HAP-1 (cell line): ENCODE results near the gene TTC28.
A peak's percentile ranks its signal among the peaks of the same experiment; 100 is the strongest.

Experiments used
- DNase-seq, 2 experiments: peaks; one replicate each; pipeline ENCODE4 v3.0.0-alpha.2; 2016 to 2020; ENCODE audit warnings: low spot score in 2 of 2
- H3K27me3 ChIP-seq: fragments of 250-450 bp; sonication (Bioruptor Pico); 2 replicates; pipeline ENCODE4 v1.5.1; 2020; ENCODE audit warnings: low read depth, mild to moderate bottlenecking, moderate library complexity
- H3K36me3 ChIP-seq: fragments of 250-450 bp; sonication (Bioruptor Pico); replicated peaks from 2 replicates; pipeline ENCODE4 v1.5.1; 2020; ENCODE audit warnings: mild to moderate bottlenecking
- H3K4me1 ChIP-seq: fragments of 250-450 bp; sonication (Bioruptor Pico); 2 replicates; pipeline ENCODE4 v1.5.1; 2020; ENCODE audit warnings: mild to moderate bottlenecking
- H3K4me3 ChIP-seq: fragments of 250-450 bp; sonication (Bioruptor Pico); 2 replicates; pipeline ENCODE4 v1.5.1; 2020; ENCODE audit warnings: mild to moderate bottlenecking, moderate library complexity
- H3K9me3 ChIP-seq: fragments of 250-450 bp; sonication (Bioruptor Pico); 2 replicates; pipeline ENCODE4 v1.5.1; 2020; ENCODE audit warnings: mild to moderate bottlenecking, moderate library complexity
- in situ Hi-C: fragments of 300-500 bp; cut with MboI; formaldehyde crosslinking; loops from 3 replicates; pipeline ENCODE4 v1.14.3; 2020; ENCODE audit warnings: low sequenced_read_pairs, inconsistent platforms, mixed read lengths

Gene TTC28

DNA sequence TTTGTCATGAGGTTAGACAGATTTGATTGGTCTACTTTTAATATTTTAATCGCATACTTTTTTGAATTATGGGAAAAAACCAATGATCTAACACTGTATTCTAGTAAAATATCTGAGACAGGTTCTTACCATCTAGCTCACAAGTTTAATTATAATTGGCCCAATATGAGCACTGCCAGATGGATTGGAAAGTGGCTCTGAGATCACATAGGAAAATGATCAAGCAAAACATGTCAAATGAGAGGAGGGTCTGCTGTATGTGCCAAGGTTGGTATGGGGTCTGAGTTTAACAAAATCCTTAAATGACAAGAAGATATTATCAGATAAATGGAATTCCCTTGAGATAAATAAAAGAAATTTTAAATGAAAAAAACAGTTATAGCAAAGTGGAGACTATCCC is 264.7 kb downstream of the TTC28 start:
- in situ Hi-C loops = no loop called here
- DNase-seq = no peak
- Histone ChIP-seq H3K27me3 (no peaks in the 10 kb centered on the region), H3K36me3 (no peaks in the 10 kb centered on the region), H3K4me1 (peaks cover 25% of the 10 kb centered on the region), H3K9me3 (no peaks in the 10 kb centered on the region), H3K4me3 (no peak overlapping the region)

- Histone ChIP-seq H3K4me1 (peaks cover 15% of the 10 kb centered on the region), H3K27me3 (no peaks in the 10 kb centered on the region), H3K36me3 (no peaks in the 10 kb centered on the region), H3K4me3 (no peak overlapping the region), H3K9me3 (no peaks in the 10 kb centered on the region)
- DNase-seq = no peak
- in situ Hi-C loops = no loop called here
Observed at GRCh38 chr22:28413612-28414399, 265.8 kb downstream of the TTC28 start.

- Histone ChIP-seq H3K36me3 (no peaks in the 10 kb centered on the region), H3K9me3 (no peaks in the 10 kb centered on the region), H3K27me3 (no peaks in the 10 kb centered on the region), H3K4me1 (peaks cover 17% of the 10 kb centered on the region), H3K4me3 (no peak overlapping the region)
- in situ Hi-C loops = no loop called here
- DNase-seq = no peak
Observed at GRCh38 chr22:28412109-28412508, 267.5 kb downstream of the TTC28 start.

- Histone ChIP-seq H3K4me3 (no peak overlapping the region), H3K36me3 (no peaks in the 10 kb centered on the region), H3K4me1 (peaks cover 20% of the 10 kb centered on the region), H3K9me3 (no peaks in the 10 kb centered on the region), H3K27me3 (no peaks in the 10 kb centered on the region)
- in situ Hi-C loops = no loop called here
- DNase-seq = no peak
Observed at GRCh38 chr22:28411125-28411524, 268.5 kb downstream of the TTC28 start.

GRCh38 chr22:28410050-28410816 is 269.4 kb downstream of the TTC28 start:
- no peaks in the 10 kb centered on the region for H3K36me3 ChIP-seq
- no peak for DNase-seq
- peaks cover 20% of the 10 kb centered on the region for H3K4me1 ChIP-seq
- H3K9me3 ChIP-seq = no peaks in the 10 kb centered on the region
- in situ Hi-C loops = no loop called here
- H3K4me3 ChIP-seq = no peak overlapping the region
- no peaks in the 10 kb centered on the region for H3K27me3 ChIP-seq

- DNase-seq = no peak
- in situ Hi-C loops = no loop called here
- H3K9me3 ChIP-seq = no peaks in the 10 kb centered on the region
- H3K4me1 ChIP-seq = peaks cover 20% of the 10 kb centered on the region
- no peak overlapping the region for H3K4me3 ChIP-seq
- no peaks in the 10 kb centered on the region for H3K36me3 ChIP-seq
- H3K27me3 ChIP-seq = no peaks in the 10 kb centered on the region
Observed at GRCh38 chr22:28408709-28409108, 270.9 kb downstream of the TTC28 start.

GRCh38 chr22:28407645-28408044 is 272.0 kb downstream of the TTC28 start:
- Histone ChIP-seq H3K27me3 (no peaks in the 10 kb centered on the region), H3K9me3 (no peaks in the 10 kb centered on the region), H3K36me3 (no peaks in the 10 kb centered on the region), H3K4me3 (no peak overlapping the region), H3K4me1 (peaks cover 20% of the 10 kb centered on the region)
- peak in 1 of 2 experiments; percentile 50 for DNase-seq
- in situ Hi-C loops = no loop called here

- Histone ChIP-seq H3K4me3 (no peak overlapping the region), H3K9me3 (no peaks in the 10 kb centered on the region), H3K36me3 (no peaks in the 10 kb centered on the region), H3K4me1 (peaks cover 20% of the 10 kb centered on the region), H3K27me3 (no peaks in the 10 kb centered on the region)
- no peak for DNase-seq
- in situ Hi-C loops = no loop called here
Observed at GRCh38 chr22:28406246-28406645, 273.4 kb downstream of the TTC28 start.

GRCh38 chr22:28405588-28405987 is 274.1 kb downstream of the TTC28 start:
- Histone ChIP-seq H3K27me3 (no peaks in the 10 kb centered on the region), H3K4me3 (no peak overlapping the region), H3K36me3 (no peaks in the 10 kb centered on the region), H3K4me1 (peaks cover 20% of the 10 kb centered on the region), H3K9me3 (no peaks in the 10 kb centered on the region)
- DNase-seq = no peak
- in situ Hi-C loops = no loop called here

- Histone ChIP-seq H3K27me3 (no peaks in the 10 kb centered on the region), H3K4me3 (no peak overlapping the region), H3K4me1 (peaks cover 7% of the 10 kb centered on the region), H3K9me3 (no peaks in the 10 kb centered on the region), H3K36me3 (no peaks in the 10 kb centered on the region)
- in situ Hi-C loops = no loop called here
- DNase-seq = no peak
Observed at GRCh38 chr22:28402539-28402938, 277.1 kb downstream of the TTC28 start.

GRCh38 chr22:28402060-28402459 is 277.6 kb downstream of the TTC28 start:
- Histone ChIP-seq H3K4me3 (no peak overlapping the region), H3K9me3 (no peaks in the 10 kb centered on the region), H3K36me3 (no peaks in the 10 kb centered on the region), H3K4me1 (peaks cover 2% of the 10 kb centered on the region; the same call in 1 of the 2 replicates), H3K27me3 (no peaks in the 10 kb centered on the region)
- in situ Hi-C loops = no loop called here
- DNase-seq = no peak

- Histone ChIP-seq H3K4me3 (no peak overlapping the region), H3K4me1 (no peaks in the 10 kb centered on the region; the same call in 1 of the 2 replicates), H3K27me3 (no peaks in the 10 kb centered on the region), H3K9me3 (no peaks in the 10 kb centered on the region), H3K36me3 (no peaks in the 10 kb centered on the region)
- no peak for DNase-seq
- in situ Hi-C loops = no loop called here
Observed at GRCh38 chr22:28398981-28399380, 280.7 kb downstream of the TTC28 start.

GRCh38 chr22:28398355-28398754 is 281.3 kb downstream of the TTC28 start:
- DNase-seq = no peak
- Histone ChIP-seq H3K4me1 (no peaks in the 10 kb centered on the region; the same call in 1 of the 2 replicates), H3K4me3 (no peak overlapping the region), H3K9me3 (no peaks in the 10 kb centered on the region), H3K27me3 (no peaks in the 10 kb centered on the region), H3K36me3 (no peaks in the 10 kb centered on the region)
- in situ Hi-C loops = no loop called here

GRCh38 chr22:28397306-28397705 is 282.3 kb downstream of the TTC28 start:
- H3K36me3 ChIP-seq = no peaks in the 10 kb centered on the region
- H3K9me3 ChIP-seq = no peaks in the 10 kb centered on the region
- no peaks in the 10 kb centered on the region; the same call in 1 of the 2 replicates for H3K4me1 ChIP-seq
- H3K27me3 ChIP-seq = no peaks in the 10 kb centered on the region
- DNase-seq = no peak
- no peak overlapping the region for H3K4me3 ChIP-seq
- in situ Hi-C loops = no loop called here
